ENCODE data around the gene MIB1. TPM values are rescaled to one million over a fixed set of nuclear protein-coding genes. Genes with fewer than 3 reads are reported as not detected.

The MIB1 gene
- total RNA-seq, 2 experiments from 2014 or later, result 13.6 to 15.3 TPM

- H3K36me3 Mint-ChIP-seq (ENCODE audit: low read depth), result no peaks in the 10 kb centered on the region
- peaks cover 48% of the 10 kb centered on the region for H3K27me3 Mint-ChIP-seq
- ChIA-PET POLR2A (no interaction called here), CTCF (no interaction called here)
- peak; percentile 51 for TF ChIP-seq CTCF (IDR thresholded peaks at IDR 0.05)
- Histone ChIP-seq H3K27ac (ENCODE audit: low read depth in 1 of 2, low read length in 2 of 2) (no peak overlapping the region), H3K4me3 (ENCODE audit: low read length) (no peak overlapping the region), H3K9me3 (ENCODE audit: control insufficient read depth in 1 of 2, insufficient read depth in 1 of 2, low read length in 2 of 2) (peaks cover 0 to 6% of the 10 kb centered on the region in 2 experiments), H3K4me1 (ENCODE audit: insufficient read depth, low read length) (no peaks in the 10 kb centered on the region), H3K27me3 (ENCODE audit: control insufficient read depth in 1 of 2, insufficient read depth in 2 of 2, low read length in 2 of 2) (peaks cover under 1 to 11% of the 10 kb centered on the region in 2 experiments), H3K36me3 (ENCODE audit: insufficient read depth, low read length) (no peaks in the 10 kb centered on the region)
- H3K4me3 Mint-ChIP-seq, result no peak overlapping the region
- no peak overlapping the region for H3K27ac Mint-ChIP-seq
- H3K4me1 Mint-ChIP-seq (ENCODE audit: low read depth), result no peaks in the 10 kb centered on the region
- H3K9me3 Mint-ChIP-seq, result no peaks in the 10 kb centered on the region
- intact Hi-C loops (cut with DNase I, micrococcal nuclease), result loop anchor here in 1 of 2 experiments (5.0 kb wide), 1 partner anchor 664 kb away; no protein-coding TSS in a partner anchor
- ATAC-seq (ENCODE audit: poor library complexity), result no peak
- peak in 3 of 14 experiments; percentile 12 to 23 (median 18) for DNase-seq
These were observed 157.2 kb downstream of the MIB1 start for GRCh38 chr18:21897811-21898210.

GRCh38 chr18:21900605-21901352, 160.2 kb downstream of the MIB1 start:
- CTCF ChIA-PET, result no interaction called here

GRCh38 chr18:21901423-21901945, 160.9 kb downstream of the MIB1 start:
- ATAC-seq (ENCODE audit: poor library complexity) (no peak), DNase-seq (no peak)
- intact Hi-C loops (cut with DNase I, micrococcal nuclease), result no loop called here
- no peaks in the 10 kb centered on the region for H3K9me3 Mint-ChIP-seq
- Histone ChIP-seq H3K4me1 (ENCODE audit: insufficient read depth, low read length) (no peaks in the 10 kb centered on the region), H3K9me3 (ENCODE audit: control insufficient read depth in 1 of 2, insufficient read depth in 1 of 2, low read length in 2 of 2) (peaks cover 0 to 6% of the 10 kb centered on the region in 2 experiments), H3K27me3 (ENCODE audit: control insufficient read depth in 1 of 2, insufficient read depth in 2 of 2, low read length in 2 of 2) (peaks cover 0 to 11% of the 10 kb centered on the region in 2 experiments), H3K36me3 (ENCODE audit: insufficient read depth, low read length) (no peaks in the 10 kb centered on the region), H3K27ac (ENCODE audit: low read depth in 1 of 2, low read length in 2 of 2) (no peak overlapping the region), H3K4me3 (ENCODE audit: low read length) (no peak overlapping the region)
- no peak for TF ChIP-seq CTCF (IDR thresholded peaks at IDR 0.05)
- H3K36me3 Mint-ChIP-seq (ENCODE audit: low read depth), result no peaks in the 10 kb centered on the region
- H3K27ac Mint-ChIP-seq, result no peak overlapping the region
- no peak overlapping the region for H3K4me3 Mint-ChIP-seq
- no peaks in the 10 kb centered on the region for H3K4me1 Mint-ChIP-seq (ENCODE audit: low read depth)
- peaks cover 44% of the 10 kb centered on the region for H3K27me3 Mint-ChIP-seq
- ChIA-PET CTCF (no interaction called here), POLR2A (no interaction called here)

More at GRCh38 chr18:21900605-21901352, 160.2 kb downstream of the MIB1 start:
- no peak for DNase-seq
- Mint-ChIP-seq H3K27ac (no peak overlapping the region), H3K4me1 (ENCODE audit: low read depth) (no peaks in the 10 kb centered on the region), H3K36me3 (ENCODE audit: low read depth) (no peaks in the 10 kb centered on the region), H3K9me3 (no peaks in the 10 kb centered on the region), H3K4me3 (no peak overlapping the region), H3K27me3 (peaks cover 48% of the 10 kb centered on the region)
- intact Hi-C loops (cut with DNase I, micrococcal nuclease), result no loop called here
- POLR2A ChIA-PET, result no interaction called here
- Histone ChIP-seq H3K27me3 (ENCODE audit: control insufficient read depth in 1 of 2, insufficient read depth in 2 of 2, low read length in 2 of 2) (peaks cover 0 to 11% of the 10 kb centered on the region in 2 experiments), H3K9me3 (ENCODE audit: control insufficient read depth in 1 of 2, insufficient read depth in 1 of 2, low read length in 2 of 2) (peaks cover 0 to 6% of the 10 kb centered on the region in 2 experiments), H3K4me3 (ENCODE audit: low read length) (no peak overlapping the region), H3K36me3 (ENCODE audit: insufficient read depth, low read length) (no peaks in the 10 kb centered on the region), H3K27ac (ENCODE audit: low read depth in 1 of 2, low read length in 2 of 2) (no peak overlapping the region), H3K4me1 (ENCODE audit: insufficient read depth, low read length) (no peaks in the 10 kb centered on the region)
- no peak for TF ChIP-seq CTCF (IDR thresholded peaks at IDR 0.05)
- ATAC-seq (ENCODE audit: poor library complexity), result no peak
